HG03469 (cell line): ENCODE data around the gene UCK1.

Source experiments
- ATAC-seq: cut with Tn5 transposase; IDR thresholded peaks from one replicate; pipeline ENCODE4 v1.9.1; 2021; ENCODE audit warnings: mild to moderate bottlenecking, moderate library complexity, moderate number of reproducible peaks; ENCODE audit not compliant: unreplicated experiment

The UCK1 gene

DNA sequence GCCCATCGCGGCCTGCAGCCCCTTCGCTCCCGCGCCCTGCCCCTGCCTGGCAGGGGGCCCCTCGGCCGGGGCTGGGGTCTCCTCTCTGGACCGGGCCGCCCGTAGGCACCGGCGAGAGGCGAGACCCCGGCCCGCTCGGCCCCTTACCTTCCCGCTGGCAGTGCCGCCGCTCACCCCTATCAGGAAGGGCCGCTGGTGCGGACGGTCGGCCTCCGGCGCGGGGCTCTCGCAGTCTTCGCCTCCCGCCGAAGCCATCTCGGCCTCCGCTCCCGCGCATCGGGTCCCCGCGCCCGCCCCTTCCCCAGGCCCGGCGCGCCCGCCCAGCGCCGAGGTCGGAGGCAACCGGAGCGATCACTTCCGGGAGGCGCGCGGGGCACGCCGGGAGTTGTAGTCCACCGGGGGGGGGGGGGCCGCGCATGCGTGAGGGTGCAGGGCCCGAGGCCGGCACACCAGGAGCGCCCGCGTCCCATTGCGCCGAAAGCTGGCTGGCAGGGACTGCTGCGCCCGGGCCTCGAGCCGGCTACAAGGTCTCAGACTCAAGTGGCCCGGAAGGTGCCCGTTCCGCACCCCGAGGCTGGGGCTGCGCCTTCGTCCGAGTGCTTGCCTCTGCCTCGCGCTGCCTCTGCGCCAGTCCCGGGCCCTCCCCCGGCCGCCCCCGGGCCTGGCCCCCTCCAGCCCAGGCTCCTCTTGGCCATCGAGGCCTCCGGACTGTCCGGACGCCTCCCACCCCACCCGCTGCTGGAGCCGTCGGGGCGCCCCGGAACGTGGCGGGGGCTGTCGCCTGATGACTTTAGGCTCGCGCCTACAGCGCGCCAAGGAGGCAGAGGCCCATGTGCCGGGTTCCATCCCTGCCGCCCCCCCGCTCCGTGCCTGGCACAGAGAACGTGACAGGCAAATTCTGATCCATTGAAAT is at the start of gene UCK1:
Gene UCK1, minus strand, starts transcription at position 344 of the 913 bp plus-strand sequence. Its CDS starts 89 bp downstream, at position 255.
- peak; percentile 62 for ATAC-seq

DNA sequence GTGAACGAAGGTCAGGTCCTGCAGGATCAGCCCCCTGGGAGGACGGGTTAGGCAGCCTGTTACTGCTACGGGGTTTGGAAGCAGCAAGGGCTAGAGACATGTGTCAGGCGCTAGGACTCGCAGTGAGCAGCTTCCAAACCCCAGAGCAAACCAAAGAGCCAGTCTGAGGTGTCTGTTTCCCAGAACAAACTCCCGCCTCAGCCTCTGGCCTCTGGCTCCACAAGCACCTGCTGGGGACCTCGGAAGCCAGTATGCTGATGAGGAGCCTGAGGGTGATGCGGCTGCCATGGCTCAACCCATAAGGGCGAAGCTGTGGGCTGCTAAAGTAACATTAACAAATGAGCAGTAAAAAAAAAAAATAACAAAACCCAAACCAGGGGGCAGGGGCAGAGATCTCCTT is 49.3 kb upstream of the UCK1 start:
- ATAC-seq: no peak

DNA sequence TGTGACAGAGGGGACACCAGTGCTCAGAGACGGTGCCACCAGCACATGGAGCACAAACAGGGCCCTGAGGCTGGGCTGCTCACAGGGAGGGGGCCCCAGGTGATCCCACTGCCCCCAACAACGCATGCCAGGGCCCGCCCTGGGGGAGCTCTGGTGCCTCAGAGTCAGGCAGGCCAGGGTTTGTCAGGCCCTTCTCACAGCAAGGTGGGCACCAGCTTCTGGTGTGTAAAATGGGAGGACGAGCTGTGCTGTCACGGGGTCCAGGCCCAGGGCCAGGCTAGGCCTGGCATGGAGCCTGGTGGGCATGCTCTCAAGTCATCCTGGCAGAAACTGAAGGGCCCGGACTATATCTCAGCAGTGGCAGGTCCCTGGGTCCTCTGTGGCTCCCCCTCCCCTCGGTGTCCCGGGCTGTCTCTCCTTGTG is 48.7 kb upstream of the UCK1 start:
- no peak for ATAC-seq

DNA sequence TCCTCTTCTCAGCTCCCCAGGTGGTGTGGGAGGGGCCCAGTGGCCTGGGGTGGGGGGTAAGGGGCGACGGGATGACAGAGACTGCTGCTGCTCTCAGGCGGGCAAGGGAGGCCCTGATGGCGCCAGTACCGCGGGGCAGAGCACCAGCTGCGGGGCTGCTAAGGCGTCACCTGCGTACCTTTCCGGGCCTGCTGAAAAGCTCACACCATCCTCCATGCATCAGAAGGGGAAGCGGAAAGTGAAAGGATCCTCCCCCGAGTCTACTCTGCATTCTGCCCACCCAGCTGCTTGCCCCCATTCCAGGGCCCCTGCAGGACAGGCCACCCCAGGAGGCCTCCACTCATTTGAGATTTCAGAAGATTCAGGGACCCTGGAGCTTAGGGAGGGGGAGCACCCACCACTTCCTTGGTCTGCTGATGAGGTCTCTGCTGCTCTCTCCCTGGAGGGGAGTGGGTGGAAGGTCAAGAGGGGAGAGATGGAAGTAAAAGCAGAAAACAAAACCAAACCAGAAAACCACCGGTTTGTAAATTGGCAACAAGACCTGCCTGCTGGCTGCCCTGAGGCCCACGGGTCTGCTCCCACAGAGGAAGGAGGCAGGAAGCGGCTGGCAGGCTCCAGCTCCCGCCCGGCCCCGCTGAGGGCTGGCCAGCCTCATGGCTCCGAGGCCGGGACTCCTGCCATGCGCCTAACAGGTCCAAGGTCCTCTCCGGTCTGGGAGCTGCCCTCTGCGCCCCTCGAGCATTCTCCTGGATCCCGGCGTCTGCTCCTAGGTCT is 47.9 kb upstream of the UCK1 start:
- no peak for ATAC-seq

DNA sequence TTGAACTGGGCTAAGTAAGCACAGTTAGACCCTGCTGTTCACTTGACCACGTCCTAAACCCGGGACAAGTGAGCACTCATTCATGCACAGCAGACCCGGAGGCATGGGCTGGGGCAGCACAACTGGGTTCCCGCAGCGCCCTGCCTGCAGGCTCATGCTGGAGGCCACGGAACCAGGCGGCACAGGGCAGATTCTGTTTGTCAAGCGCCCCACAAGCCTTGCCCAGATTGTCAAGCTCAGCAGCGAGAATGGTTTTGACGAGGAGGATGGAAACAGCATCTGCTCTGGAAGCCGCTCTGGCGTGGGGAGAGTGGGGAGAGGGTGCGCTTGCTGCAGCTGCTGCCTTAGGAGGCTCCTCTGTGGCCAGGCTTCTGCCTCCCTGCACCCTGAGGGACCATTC is 47.0 kb upstream of the UCK1 start:
- ATAC-seq: no peak

DNA sequence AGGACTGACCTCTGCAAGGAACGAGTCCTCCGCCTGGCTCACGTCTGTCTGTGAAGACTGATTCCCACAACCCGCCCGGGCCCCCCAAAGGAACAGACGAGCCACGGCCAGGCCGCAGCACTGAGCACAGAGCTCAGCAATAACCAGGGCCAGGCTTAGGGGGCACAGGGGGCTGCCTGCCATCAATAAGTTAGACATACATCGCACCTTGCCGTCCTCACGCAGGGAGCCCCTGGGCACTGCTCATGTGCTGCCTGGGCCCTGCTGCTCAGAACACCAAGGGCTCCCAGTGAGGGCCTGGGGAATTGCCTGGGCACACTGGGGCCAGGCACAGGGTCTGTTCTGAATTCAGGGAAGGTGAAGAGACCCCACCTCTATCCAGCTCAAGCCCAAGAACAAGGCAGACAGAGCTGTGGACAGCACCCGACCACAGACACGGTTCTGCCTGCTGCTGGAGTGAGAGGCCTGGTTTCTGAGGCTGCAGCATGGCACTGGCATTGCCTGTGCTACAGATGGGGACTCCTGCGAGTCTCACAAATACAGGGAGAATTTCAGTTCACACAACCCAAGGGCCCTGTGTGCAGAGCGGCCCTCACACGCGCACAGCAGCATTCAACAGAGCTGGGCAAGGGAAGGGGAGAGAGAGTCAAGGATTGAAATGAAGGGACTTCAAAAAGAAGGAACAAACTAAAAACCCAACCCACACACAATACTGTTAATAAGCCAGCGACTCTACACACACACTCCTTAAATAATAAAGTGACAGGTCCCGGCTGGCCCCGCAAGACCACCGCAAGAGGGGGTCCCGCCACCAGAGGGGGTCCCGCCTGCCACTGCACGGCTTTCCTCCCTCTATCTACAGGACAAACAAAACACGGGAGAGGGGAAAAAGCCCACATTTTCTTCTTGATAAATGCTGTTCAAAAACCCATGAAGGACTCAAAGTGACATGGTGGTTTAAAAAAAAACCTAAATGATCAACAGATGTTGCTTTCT is 46.2 kb upstream of the UCK1 start:
- no peak for ATAC-seq

DNA sequence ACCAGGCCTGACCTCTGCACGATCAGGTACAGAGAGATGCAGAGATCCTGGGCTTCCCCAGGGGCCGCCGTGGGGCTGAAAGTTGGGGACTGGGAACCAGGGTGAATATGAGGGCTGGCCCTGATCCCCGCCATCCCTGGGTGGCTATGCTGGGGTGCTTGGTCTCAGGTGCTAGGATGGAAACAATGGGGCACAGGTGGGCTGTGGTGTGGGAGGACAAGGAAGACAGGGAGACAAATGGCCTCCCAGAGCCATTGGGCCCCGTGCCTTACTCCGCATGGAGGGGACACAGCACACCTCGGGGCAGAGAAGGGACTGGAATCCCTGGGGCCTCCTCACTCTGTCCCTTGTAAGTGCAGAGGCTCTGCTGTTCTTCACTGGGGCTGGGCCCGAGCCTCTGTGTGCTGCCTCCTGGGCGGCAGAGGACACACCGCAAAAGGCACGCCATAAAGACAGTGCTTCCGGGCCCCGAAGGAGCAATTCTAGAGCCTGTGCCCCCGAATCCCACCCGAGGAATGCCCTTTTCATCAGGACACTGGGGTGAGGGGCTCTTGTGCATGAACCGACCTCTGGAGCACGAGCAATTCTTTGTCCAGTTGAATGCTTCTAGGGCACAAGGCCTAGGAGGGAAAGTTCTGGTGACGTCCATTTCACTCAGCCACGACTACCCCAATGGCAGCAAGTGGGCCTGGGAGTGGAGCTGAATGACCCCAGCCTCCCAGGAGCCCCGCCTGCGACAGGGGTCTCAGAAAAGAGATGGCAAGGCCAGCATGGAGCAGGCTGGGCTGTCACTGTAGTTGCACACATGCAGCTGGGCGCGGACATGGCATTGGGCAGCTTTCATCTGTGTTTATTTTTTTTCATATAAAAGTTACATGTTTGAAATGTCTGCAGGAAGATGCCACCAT is 45.1 kb upstream of the UCK1 start:
- no peak for ATAC-seq

DNA sequence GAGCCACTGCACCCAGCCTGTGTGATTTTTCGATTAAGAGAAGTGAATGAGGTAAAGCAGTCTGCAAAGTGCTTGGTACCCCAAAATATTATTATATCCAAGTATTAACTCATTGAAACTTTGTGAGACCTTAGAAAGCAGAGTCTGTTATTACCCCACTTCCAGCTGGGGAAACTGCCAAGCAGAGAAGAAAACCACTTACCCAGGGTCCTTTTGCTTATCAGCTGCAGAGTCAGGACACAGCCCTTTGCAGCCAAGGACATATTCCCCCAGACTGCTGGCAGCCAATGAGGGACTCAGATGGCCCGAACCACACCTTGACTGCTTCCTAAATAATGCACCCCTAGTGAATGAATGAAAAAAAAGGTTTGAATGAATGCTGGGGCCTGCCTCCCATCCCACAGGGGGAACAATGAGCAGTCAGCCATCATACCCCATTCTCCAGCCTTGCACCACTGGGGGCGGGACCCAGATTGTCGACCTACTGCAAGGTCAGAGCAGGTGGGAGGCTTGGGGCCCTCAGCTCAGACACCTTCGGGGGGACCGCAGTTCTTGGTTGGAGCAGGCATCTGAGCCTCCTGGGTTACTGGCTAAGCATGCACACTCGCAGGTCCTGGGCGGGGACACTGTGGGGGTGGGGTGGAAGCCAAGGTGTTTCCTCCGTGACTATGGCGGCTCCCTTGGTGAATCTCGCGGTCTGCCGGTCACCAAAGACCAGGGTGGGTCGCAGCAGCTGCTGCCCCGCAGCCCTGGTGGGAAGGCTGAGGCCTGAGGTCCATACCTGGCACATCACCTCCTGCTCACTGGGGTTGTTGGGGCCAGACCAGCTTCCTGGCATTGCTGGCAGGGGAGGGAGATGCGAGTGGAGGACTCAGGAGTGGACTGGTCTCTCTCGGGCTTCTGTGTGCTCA is 43.9 kb upstream of the UCK1 start:
- no peak for ATAC-seq

DNA sequence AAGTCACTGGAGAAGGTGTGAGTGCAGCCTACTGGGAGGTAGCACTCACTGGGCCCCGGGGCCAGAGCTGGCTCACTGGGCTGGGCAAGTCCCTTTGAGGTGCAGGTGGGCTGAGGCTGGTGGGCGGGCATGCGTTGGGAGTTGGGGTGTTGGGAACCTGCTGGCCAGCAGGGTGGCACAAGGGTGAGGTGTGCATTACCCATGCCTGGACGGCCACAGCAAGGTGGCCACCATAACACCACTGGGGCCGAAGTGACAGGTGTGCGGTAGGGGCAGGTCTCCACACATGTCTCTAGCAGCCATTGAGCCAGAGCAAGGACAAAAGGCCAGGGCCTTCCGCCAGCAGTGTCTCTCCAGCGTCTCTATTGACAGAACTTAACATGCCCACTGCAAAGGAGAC is 36.8 kb upstream of the UCK1 start:
- no peak for ATAC-seq

DNA sequence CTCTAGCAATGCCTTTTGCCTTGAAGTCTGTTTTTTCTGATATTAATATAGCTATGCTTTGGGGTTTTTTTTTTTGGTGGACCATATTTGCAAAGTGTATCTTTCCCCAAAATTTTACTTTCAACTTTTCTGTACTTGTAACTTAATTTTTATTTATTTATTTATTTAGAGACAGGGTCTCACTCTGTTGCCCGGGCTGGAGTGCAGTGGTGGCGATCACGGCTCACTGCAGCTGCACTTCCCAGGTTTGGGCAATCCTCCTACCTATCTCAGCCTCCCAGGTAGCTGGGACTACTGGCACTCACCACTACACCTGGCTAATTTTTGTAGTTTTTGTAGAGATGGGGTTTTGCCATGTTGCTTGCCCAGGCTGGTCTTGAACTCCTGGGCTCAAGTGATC is 35.1 kb upstream of the UCK1 start:
- ATAC-seq: no peak

DNA sequence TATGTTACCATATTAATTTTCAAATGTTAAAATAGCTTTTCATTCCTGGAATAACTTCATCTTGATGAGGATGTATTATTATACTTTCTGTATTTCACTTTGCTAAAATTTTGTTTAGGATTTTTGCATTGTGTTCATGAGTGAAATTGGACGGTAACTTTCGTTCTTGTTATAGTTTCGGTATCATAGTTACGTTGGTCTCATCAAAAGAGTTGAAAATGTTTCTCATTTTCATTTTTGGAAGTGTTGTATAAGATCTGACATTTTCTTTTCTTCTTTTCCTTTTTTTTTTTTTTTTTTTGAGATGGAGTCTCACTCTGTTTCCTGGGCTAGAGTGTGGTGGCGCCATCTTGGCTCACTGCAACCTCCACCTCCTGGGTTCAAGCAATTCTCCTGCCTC is 34.3 kb upstream of the UCK1 start:
- no peak for ATAC-seq

DNA sequence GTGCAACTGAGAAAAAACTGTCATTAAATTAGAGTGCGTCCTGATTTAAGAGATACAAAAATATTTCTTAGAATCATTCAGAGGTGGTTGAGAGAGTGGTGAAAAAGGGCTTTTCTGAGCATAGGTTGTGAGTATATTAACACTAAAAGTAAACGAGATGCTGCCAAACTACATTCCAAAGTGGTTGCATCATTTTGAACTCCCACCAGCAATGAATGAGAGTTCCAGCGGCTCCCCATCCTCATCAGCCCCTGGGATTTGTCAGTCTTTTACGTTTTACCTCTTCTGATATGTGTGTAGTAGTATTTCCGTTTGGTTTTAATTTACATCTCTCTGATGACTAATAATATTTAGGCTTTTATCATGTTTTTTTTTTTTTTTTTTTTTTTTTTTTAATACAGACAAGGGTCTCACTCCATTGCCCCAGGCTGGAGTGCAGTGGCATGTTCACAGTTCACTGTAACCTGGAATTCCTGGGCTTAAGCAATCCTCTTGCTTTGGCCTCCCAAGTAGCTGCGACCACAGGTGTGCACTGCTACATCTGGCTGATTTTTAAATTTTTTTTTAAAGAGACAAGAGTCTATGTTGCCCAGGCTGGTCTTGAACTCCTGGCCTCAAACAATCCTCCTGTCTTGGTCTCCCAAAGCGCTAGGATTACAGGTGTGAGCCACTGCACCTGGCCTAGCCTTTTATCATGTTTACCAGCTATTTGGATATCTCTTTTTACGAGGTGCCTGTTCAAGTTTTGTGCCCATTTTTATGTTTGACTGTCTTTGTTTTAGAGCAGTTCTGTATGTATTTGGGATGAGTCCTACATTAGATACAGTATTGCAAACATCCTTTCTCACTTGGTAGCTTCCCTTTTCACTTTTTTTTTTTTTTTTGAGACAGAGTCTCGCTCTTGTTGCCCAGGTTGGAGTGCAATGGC is 31.2 kb upstream of the UCK1 start:
- ATAC-seq: no peak

DNA sequence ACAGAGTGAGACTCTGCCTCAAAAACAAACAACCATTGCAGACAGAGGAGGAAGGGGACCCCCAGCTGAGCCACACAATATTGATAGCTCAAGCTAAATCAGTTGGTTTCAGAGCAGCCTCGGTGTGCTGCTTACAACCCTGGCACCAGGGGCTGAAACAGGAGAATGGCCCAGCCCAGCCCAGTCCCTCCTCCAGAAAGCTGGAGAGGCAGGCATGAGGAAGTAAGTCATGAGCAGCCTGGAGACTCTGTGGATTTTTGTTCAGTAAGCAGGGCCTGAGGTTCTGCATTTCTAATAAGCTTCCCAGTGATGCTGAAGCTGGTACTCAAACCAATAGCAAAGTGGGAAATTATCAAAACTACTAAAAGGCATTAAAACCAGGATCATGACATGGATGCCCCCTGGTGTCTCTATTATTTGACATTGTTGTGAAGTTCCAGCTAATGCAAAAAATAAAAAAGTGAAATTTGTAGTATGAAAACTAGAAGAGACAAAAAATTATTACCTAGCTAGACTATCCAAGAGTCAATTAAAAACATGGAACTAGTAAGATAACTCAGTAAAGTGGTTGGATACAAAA is 28.4 kb upstream of the UCK1 start:
- ATAC-seq: no peak

DNA sequence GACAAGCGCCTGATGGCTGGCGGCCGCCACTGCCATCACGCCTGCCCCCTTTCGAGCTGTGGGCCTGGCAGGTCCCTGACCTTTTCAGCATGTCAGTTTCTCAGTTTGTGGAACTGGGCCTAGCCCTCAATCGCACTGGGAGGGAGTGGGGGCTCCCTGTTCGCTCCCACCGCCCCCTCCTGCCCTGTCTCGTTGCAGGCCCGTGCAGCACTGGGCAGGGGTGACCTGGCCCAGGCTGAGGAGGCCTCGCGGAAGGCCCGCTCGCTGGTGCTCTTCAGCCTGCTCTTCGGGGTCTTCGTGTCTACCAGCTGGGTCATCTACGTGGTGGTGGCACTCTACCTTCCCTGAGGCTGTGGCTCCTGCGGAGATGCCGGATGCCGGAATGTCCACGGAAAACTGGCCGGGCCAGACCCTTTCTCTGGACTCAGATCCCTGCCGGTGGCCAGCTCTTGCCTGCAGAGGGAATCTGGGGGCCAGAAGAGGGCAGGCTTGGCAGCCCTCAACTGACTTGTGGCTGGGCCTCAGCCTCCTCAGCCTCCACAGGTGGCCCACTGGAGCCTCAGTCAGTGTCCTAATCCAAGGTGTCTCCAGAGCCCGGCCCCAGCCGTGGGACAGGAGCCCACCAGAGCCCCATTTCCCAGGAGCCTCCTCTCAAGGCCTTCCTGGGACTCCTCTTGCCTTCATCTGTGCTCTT is 26.9 kb upstream of the UCK1 start:
- no peak for ATAC-seq

DNA sequence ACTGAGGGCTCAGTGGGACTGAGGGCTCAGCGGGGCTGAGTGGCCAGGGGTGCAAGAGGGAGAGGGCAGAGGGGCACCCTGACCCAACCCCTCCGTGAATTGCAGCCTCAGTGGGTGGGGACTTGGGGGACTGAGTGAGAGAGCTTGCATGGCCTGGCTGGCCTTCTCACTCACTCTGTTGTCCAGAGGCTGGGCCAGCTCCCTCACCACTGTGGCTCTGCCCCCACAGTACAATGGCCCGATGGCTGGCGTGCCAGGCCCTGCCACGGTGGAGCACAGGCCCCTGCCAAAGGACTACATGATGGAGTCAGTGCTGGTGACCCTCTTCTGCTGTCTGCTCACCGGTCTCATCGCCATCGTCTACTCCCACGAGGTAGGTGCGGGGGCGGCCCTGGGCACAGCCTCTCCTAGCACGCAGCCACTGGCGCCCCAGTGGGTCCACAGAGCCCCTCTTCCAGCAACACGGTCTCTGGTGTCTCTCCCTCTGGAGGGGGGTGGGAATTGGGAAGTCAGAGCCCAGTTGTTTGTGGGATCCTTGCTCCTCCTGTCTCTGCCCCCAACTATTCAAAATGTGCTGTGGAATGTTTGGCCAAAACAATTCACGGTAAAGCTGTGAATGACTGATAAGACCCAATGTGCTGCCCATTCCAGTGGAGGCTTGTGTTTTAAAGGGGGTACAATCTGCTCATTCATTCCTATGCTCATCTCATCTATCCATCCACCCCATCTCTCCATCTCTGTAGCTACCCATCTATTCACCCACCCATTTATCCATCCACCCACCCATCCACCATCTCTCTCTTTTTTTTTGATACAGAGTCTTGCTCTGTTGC is 25.0 kb upstream of the UCK1 start:
- no peak for ATAC-seq

DNA sequence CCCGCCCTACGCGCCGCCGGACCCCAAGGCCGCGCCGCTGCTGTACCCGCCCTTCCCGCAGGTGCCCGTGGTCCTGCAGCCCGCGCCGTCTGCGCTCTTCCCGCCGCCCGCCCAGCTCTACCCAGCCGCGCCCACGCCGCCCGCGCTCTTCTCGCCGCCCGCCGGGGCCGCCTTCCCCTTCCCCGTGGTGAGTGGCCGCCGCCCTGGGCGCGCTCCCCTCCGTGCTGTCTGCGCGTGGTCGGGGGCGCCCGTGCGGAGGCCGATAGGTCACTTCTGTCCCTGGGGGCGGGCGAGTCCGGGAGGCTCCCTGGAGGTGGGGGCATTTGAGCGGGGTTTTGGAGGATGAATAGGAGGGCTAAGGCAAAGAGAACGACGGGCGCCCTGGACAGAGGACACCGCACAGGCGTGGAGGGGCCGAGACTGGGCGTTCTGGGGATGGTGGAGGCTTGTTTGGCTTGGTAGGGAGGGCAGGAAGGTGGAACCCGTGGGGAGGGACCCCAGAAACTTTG is 23.8 kb upstream of the UCK1 start:
- ATAC-seq: no peak
